ENCODE measurements around the gene LRRC74B. TPM values are rescaled to one million over a fixed set of nuclear protein-coding genes. Genes with fewer than 3 reads are reported as not detected.

The LRRC74B gene
- total RNA-seq, 1 experiment from 2014 or later = not detected

DNA sequence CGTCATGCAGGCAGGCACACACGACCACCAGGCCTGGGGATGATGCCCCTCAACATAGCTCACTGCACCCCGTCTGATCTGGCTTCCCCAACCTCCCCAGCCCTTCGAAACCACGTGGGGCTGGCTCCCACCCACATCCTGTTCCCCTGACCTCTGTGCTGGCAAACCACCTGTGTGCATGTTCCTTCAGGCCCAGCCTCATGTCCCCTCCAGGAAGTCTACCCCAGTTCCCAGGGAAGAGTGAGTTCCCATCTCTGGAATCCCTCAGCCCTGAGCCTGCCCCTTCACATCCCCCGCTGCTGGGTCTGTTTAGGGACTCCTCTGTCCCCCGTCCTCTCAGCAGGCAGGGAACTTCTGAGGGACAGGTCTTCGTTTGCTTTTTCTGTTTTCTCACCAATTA is 20.5 kb upstream of the LRRC74B start:
- no peaks in the 10 kb centered on the region for H3K4me1 Mint-ChIP-seq (ENCODE audit: low read depth, unreplicated experiment)
- TF ChIP-seq, protein P1, sequence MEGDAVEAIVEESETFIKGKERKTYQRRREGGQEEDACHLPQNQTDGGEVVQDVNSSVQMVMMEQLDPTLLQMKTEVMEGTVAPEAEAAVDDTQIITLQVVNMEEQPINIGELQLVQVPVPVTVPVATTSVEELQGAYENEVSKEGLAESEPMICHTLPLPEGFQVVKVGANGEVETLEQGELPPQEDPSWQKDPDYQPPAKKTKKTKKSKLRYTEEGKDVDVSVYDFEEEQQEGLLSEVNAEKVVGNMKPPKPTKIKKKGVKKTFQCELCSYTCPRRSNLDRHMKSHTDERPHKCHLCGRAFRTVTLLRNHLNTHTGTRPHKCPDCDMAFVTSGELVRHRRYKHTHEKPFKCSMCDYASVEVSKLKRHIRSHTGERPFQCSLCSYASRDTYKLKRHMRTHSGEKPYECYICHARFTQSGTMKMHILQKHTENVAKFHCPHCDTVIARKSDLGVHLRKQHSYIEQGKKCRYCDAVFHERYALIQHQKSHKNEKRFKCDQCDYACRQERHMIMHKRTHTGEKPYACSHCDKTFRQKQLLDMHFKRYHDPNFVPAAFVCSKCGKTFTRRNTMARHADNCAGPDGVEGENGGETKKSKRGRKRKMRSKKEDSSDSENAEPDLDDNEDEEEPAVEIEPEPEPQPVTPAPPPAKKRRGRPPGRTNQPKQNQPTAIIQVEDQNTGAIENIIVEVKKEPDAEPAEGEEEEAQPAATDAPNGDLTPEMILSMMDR (IDR thresholded peaks at IDR 0.05; ENCODE audit: unreplicated experiment) = no peak

DNA sequence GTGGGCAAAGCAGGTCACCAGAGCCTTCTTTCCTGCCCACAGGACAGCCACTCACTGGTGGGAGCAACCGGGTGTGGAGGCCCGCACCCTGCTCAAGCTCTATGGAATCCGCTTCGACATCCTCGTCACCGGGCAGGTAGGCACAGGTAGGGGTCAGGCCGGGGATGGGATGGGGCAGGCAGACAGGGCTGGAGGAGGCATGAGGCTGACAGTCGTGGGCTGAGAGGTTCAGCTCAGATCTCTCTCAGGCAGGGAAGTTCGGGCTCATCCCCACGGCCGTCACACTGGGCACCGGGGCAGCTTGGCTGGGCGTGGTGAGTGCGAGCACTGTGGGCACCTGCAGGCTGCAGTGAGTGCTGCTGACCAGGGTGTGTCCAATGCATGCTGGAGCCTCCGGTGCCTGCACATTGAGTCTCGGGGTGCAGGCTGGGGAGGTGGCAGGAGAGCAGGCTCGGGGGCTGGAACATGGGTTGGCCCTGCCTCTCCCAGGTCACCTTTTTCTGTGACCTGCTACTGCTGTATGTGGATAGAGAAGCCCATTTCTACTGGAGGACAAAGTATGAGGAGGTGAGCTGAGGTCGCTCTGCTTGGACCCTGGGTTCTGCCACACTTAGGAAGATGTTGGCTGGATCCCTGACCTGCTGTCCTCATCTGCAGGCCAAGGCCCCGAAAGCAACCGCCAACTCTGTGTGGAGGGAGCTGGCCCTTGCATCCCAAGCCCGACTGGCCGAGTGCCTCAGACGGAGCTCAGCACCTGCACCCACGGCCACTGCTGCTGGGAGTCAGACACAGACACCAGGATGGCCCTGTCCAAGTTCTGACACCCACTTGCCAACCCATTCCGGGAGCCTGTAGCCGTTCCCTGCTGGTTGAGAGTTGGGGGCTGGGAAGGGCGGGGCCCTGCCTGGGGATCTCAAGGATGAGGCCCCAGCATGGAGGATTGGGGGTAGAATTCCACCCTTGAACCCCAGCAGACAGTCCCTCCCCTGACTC is 19.7 kb upstream of the LRRC74B start:
- TF ChIP-seq, protein P1 (IDR thresholded peaks at IDR 0.05; ENCODE audit: unreplicated experiment) = no peak
- Mint-ChIP-seq H3K4me3 (ENCODE audit: low read depth, unreplicated experiment) (no peak overlapping the region), H3K27ac (ENCODE audit: unreplicated experiment) (no peak overlapping the region), H3K27me3 (ENCODE audit: unreplicated experiment) (peaks cover 39% of the 10 kb centered on the region), H3K36me3 (ENCODE audit: insufficient read depth, unreplicated experiment) (peaks cover 5% of the 10 kb centered on the region), H3K4me1 (ENCODE audit: low read depth, unreplicated experiment) (no peaks in the 10 kb centered on the region), H3K9me3 (ENCODE audit: low read depth, unreplicated experiment) (no peaks in the 10 kb centered on the region)
- no peak for DNase-seq
- no TSS peak for BruUV-seq (replicated peaks)
- CTCF ChIA-PET = no interaction called here
- intact Hi-C loops (cut with micrococcal nuclease; ENCODE audit: unreplicated experiment) = no loop called here

More for the DNA sequence above, 20.5 kb upstream of the LRRC74B start:
- CTCF ChIA-PET = no interaction called here
- no peaks in the 10 kb centered on the region for H3K9me3 Mint-ChIP-seq (ENCODE audit: low read depth, unreplicated experiment)
- intact Hi-C loops (cut with micrococcal nuclease; ENCODE audit: unreplicated experiment) = no loop called here
- peaks cover 5% of the 10 kb centered on the region for H3K36me3 Mint-ChIP-seq (ENCODE audit: insufficient read depth, unreplicated experiment)
- H3K27me3 Mint-ChIP-seq (ENCODE audit: unreplicated experiment) = peaks cover 39% of the 10 kb centered on the region
- no peak for DNase-seq
- no peak overlapping the region for H3K4me3 Mint-ChIP-seq (ENCODE audit: low read depth, unreplicated experiment)
- no peak overlapping the region for H3K27ac Mint-ChIP-seq (ENCODE audit: unreplicated experiment)
- no TSS peak for BruUV-seq (replicated peaks)

DNA sequence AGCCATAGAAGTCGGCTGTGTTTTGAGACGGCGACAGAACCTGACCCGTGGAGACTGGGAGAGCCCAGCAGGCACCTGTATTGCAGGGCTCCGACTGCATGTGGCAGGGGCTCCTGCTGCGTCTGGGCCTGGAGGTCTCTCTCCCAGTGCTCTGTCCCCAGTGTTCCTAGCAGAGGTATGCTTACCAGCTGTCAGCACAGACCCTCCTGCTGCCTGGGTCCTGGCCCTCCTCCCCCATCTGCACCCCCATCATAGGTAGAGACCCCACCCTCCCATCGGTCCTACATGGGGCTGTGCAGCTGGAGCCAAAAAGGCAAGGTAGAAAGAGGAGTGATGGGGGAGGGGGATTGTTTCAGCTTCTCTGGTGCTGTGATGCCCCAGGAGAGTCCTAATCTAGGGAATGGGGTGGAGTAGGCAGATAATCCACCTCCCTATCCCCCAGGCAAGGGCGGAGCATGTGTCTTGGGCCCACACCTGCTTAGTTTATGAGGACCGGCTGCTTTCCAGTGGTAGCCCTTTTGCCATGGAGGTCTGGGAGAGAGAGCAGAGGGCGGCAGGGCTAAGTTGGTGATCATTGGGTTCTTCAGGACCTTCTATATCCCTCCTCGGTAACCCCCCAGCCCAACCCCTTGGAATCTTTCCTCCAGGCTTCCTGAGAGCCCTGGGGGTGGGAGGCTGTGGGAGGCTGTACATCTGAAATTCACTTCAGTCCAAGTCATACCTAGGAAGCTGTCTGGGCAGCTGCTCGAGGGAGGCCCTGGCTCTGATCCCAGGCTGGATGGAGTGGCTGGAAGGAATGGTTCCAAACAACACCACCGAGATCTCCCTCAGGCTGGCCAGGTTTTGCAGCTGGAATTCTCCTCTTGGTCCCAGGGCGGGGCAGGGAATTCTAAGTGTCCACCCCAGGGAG is 18.7 kb upstream of the LRRC74B start:
- intact Hi-C loops (cut with micrococcal nuclease; ENCODE audit: unreplicated experiment) = no loop called here
- CTCF ChIA-PET = no interaction called here
- TF ChIP-seq, protein P1 (IDR thresholded peaks at IDR 0.05; ENCODE audit: unreplicated experiment) = no peak
- no peak for DNase-seq
- Mint-ChIP-seq H3K27ac (ENCODE audit: unreplicated experiment) (no peak overlapping the region), H3K4me3 (ENCODE audit: low read depth, unreplicated experiment) (no peak overlapping the region), H3K36me3 (ENCODE audit: insufficient read depth, unreplicated experiment) (peaks cover 5% of the 10 kb centered on the region), H3K27me3 (ENCODE audit: unreplicated experiment) (peaks cover 41% of the 10 kb centered on the region), H3K4me1 (ENCODE audit: low read depth, unreplicated experiment) (no peaks in the 10 kb centered on the region), H3K9me3 (ENCODE audit: low read depth, unreplicated experiment) (no peaks in the 10 kb centered on the region)
- BruUV-seq (replicated peaks) = no TSS peak

All from Calu3 (cell line).